Hepatocyte (in vitro differentiated cells): ENCODE results near the gene SUGCT.

Source experiments
- CTCF ChIP-seq: fragments of 200-600 bp; sonication (generic); IDR thresholded peaks from 2 replicates; pipeline ENCODE4 v1.5.1; 2016; ENCODE audit warnings: antibody characterized with exemption, mild to moderate bottlenecking; ENCODE audit not compliant: poor library complexity
- EZH2 ChIP-seq: fragments of 200-600 bp; sonication (generic); IDR thresholded peaks from 2 replicates; pipeline ENCODE4 v1.6.1; 2016; ENCODE audit warnings: antibody characterized with exemption, mild to moderate bottlenecking, borderline replicate concordance
- EZH2phosphoT487 ChIP-seq: fragments of 200-600 bp; sonication (generic); IDR thresholded peaks from one replicate; pipeline ENCODE4 v1.6.1; 2018; ENCODE audit warnings: antibody characterized with exemption, mild to moderate bottlenecking, low read depth, moderate library complexity; ENCODE audit not compliant: unreplicated experiment, severe bottlenecking

GRCh38 chr7:40793132-40793531, 658.3 kb downstream of the SUGCT start:
- TF ChIP-seq CTCF, result no peak
- TF ChIP-seq EZH2phosphoT487, result no peak
- TF ChIP-seq EZH2, result no peak
